H9 (cell line): ENCODE data around the gene CHD3. TPM values are rescaled to one million over a fixed set of nuclear protein-coding genes. Genes with fewer than 3 reads are reported as not detected.

ENCODE experiments used
- DNase-seq: peaks from one replicate; pipeline ENCODE4 v3.0.0-alpha.2; 2017
- H2AFZ ChIP-seq: one replicate; pipeline ENCODE4 v1.6.1; 2013; ENCODE audit warnings: mild to moderate bottlenecking, low read length, control low read depth, moderate library complexity
- H2AK5ac ChIP-seq: 2 replicates; pipeline ENCODE4 v1.6.1; 2013; ENCODE audit warnings: low read length, control low read depth, mixed read lengths; ENCODE audit not compliant: insufficient read length
- H2BK120ac ChIP-seq: one replicate; pipeline ENCODE4 v1.6.1; 2013; ENCODE audit warnings: low read depth, mild to moderate bottlenecking, low read length, control low read depth, inconsistent platforms; ENCODE audit not compliant: poor library complexity, severe bottlenecking
- H2BK12ac ChIP-seq: 2 replicates; pipeline ENCODE4 v1.6.1; 2013; ENCODE audit warnings: low read length, control low read depth, mixed read lengths, low read depth; ENCODE audit not compliant: insufficient read length
- H2BK15ac ChIP-seq: 2 replicates; pipeline ENCODE4 v1.6.1; 2013; ENCODE audit warnings: low read depth, low read length, control low read depth
- H2BK20ac ChIP-seq: one replicate; pipeline ENCODE4 v1.6.1; 2013; ENCODE audit warnings: low read depth, mild to moderate bottlenecking, low read length, control low read depth, inconsistent platforms; ENCODE audit not compliant: poor library complexity, severe bottlenecking
- H2BK5ac ChIP-seq: 2 replicates; pipeline ENCODE4 v1.6.1; 2013; ENCODE audit warnings: low read length, control low read depth, mixed read lengths; ENCODE audit not compliant: insufficient read length
- H3K14ac ChIP-seq: 2 replicates; pipeline ENCODE4 v1.6.1; 2013; ENCODE audit warnings: low read length, control low read depth; ENCODE audit not compliant: insufficient read depth
- H3K18ac ChIP-seq: 2 replicates; pipeline ENCODE4 v1.6.1; 2013; ENCODE audit warnings: low read depth, mild to moderate bottlenecking, mixed read lengths, low read length, control low read depth; ENCODE audit not compliant: insufficient read length
- H3K23ac ChIP-seq: 2 replicates; pipeline ENCODE4 v1.6.1; 2013; ENCODE audit warnings: low read length, control low read depth, mixed read lengths, low read depth; ENCODE audit not compliant: insufficient read length
- H3K23me2 ChIP-seq: 2 replicates; pipeline ENCODE4 v1.6.1; 2013; ENCODE audit warnings: low read depth, mild to moderate bottlenecking, mixed read lengths, low read length, control low read depth; ENCODE audit not compliant: insufficient read length, poor library complexity, severe bottlenecking
- H3K27ac ChIP-seq: 2 replicates; pipeline ENCODE4 v1.5.1; 2013; ENCODE audit warnings: low read length, control low read depth, mixed read lengths, low read depth; ENCODE audit not compliant: insufficient read length
- H3K27me3 ChIP-seq: 2 replicates; pipeline ENCODE4 v1.6.1; 2013; ENCODE audit warnings: low read length, control low read depth, inconsistent platforms; ENCODE audit not compliant: insufficient read depth
- H3K4ac ChIP-seq: 2 replicates; pipeline ENCODE4 v1.6.1; 2013; ENCODE audit warnings: low read depth, mild to moderate bottlenecking, control low read depth, inconsistent platforms, low read length, moderate library complexity
- H3K4me1 ChIP-seq: 2 replicates; pipeline ENCODE4 v1.6.1; 2013; ENCODE audit warnings: low read length, control low read depth, inconsistent platforms; ENCODE audit not compliant: insufficient read depth
- H3K4me2 ChIP-seq: 2 replicates; pipeline ENCODE4 v1.6.1; 2013; ENCODE audit warnings: low read length, control low read depth, mixed read lengths; ENCODE audit not compliant: insufficient read length, insufficient read depth
- H3K56ac ChIP-seq: 2 replicates; pipeline ENCODE4 v1.6.1; 2013; ENCODE audit warnings: low read depth, mild to moderate bottlenecking, mixed read lengths, low read length, control low read depth; ENCODE audit not compliant: insufficient read length
- H3K79me1 ChIP-seq: 2 replicates; pipeline ENCODE4 v1.6.1; 2013; ENCODE audit warnings: low read depth, mild to moderate bottlenecking, moderate library complexity, low read length, control low read depth, inconsistent platforms; ENCODE audit not compliant: insufficient read depth, poor library complexity, severe bottlenecking
- H3K79me2 ChIP-seq: 2 replicates; pipeline ENCODE4 v1.6.1; 2013; ENCODE audit warnings: low read length, control low read depth, inconsistent platforms; ENCODE audit not compliant: insufficient read depth
- H3K9ac ChIP-seq: 2 replicates; pipeline ENCODE4 v1.6.1; 2013; ENCODE audit warnings: low read length, control low read depth, mixed read lengths; ENCODE audit not compliant: insufficient read length; ENCODE audit errors: extremely low read depth
- H3K9me3 ChIP-seq: one replicate; pipeline ENCODE4 v1.6.1; 2013; ENCODE audit warnings: low read depth, low read length, inconsistent platforms; ENCODE audit not compliant: control insufficient read depth
- H3T11ph ChIP-seq: one replicate; pipeline ENCODE4 v1.6.1; 2013; ENCODE audit warnings: mild to moderate bottlenecking, low read length, control low read depth, inconsistent platforms
- H4K20me1 ChIP-seq: one replicate; pipeline ENCODE4 v1.6.1; 2013; ENCODE audit not compliant: control insufficient read depth, insufficient read length, insufficient read depth
- H4K5ac ChIP-seq: 2 replicates; pipeline ENCODE4 v1.6.1; 2013; ENCODE audit warnings: low read depth, mild to moderate bottlenecking, mixed read lengths, low read length, control low read depth; ENCODE audit not compliant: insufficient read length
- H4K8ac ChIP-seq: replicated peaks from 2 replicates; pipeline ENCODE4 v1.6.1; 2013; ENCODE audit warnings: low read length, control low read depth, mixed read lengths, low read depth; ENCODE audit not compliant: insufficient read length
- H4K91ac ChIP-seq: 2 replicates; pipeline ENCODE4 v1.6.1; 2013; ENCODE audit warnings: low read depth, mild to moderate bottlenecking, moderate library complexity, mixed read lengths, low read length, control low read depth; ENCODE audit not compliant: insufficient read length
- H3K27ac Mint-ChIP-seq, 3 experiments: 2 replicates in 2 of 3; 3 replicates in 1 of 3; pipeline ENCODE4 v1.8.0; 2020 to 2021; ENCODE audit warnings: mixed read lengths in 3 of 3, mild to moderate bottlenecking in 1 of 3, moderate library complexity in 1 of 3
- H3K27me3 Mint-ChIP-seq: 2 replicates; pipeline ENCODE4 v1.8.0; 2021; ENCODE audit warnings: low read depth, mild to moderate bottlenecking, moderate library complexity, mixed read lengths
- H3K36me3 Mint-ChIP-seq, 3 experiments: 2 replicates in 2 of 3; 3 replicates in 1 of 3; pipeline ENCODE4 v1.8.0; 2020 to 2021; ENCODE audit warnings: low read depth in 3 of 3, mixed read lengths in 3 of 3; ENCODE audit not compliant: insufficient read depth in 1 of 3
- H3K4me1 Mint-ChIP-seq, 2 experiments: 2 replicates each; pipeline ENCODE4 v1.8.0; 2020; ENCODE audit warnings: mixed read lengths in 2 of 2
- H3K4me3 Mint-ChIP-seq, 2 experiments: 2 replicates in 1 of 2; 3 replicates in 1 of 2; pipeline ENCODE4 v1.8.0; 2020 to 2021; ENCODE audit warnings: mild to moderate bottlenecking in 2 of 2, mixed read lengths in 2 of 2, moderate library complexity in 1 of 2
- H3K9me3 Mint-ChIP-seq, 2 experiments: 2 replicates in 1 of 2; 3 replicates in 1 of 2; pipeline ENCODE4 v1.8.0; 2020; ENCODE audit warnings: mild to moderate bottlenecking in 2 of 2, mixed read lengths in 2 of 2, moderate library complexity in 1 of 2
- CTCF ChIP-seq: fragments of 200-600 bp; sonication (generic); conservative IDR thresholded peaks from 3 replicates; pipeline ENCODE4 v1.8.0; 2021; ENCODE audit warnings: antibody characterized with exemption, mild to moderate bottlenecking
- WGBS: extraction: QIAGEN DNeasy Blood & Tissue Kit; methylation state at CpG from one replicate; pipeline ENCODE4 v1.1.7; 2013; ENCODE audit warnings: missing lambda C conversion rate, low lambda C conversion rate, mixed read lengths; ENCODE audit not compliant: insufficient read length; ENCODE audit errors: extremely low coverage; 5-methylcytosine and 5-hydroxymethylcytosine counted together
- total RNA-seq: library from RNA; stranded (reverse); gene quantifications from 2 replicates; pipeline ENCODE4 v1.2.1, GENCODE V29; 2021

Gene CHD3
- total RNA-seq, 1 experiment from 2014 or later: 33.2 TPM

DNA sequence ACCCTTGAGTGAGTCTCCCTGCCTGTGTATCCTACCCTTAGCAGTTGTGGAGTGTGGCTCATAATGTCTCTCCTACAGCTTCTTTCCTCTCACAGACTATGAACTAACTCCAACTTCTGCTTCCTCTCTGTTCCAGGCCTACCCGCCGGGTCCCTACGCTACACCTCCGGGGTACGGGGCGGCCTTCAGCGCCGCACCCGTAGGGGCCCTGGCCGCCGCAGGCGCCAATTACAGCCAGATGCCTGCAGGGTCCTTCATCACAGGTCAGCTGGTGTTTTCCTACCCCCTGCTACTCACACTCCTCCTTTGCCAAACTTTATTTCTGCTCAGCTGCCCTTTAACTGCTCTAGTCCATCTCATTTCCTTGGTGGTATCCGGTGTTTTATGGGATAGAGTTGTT, 22.1 kb downstream of the CHD3 start:
- Histone ChIP-seq H2BK12ac (no peak overlapping the region), H2BK120ac (no peak overlapping the region), H3K9ac (no peak overlapping the region), H3K14ac (no peak overlapping the region), H4K8ac (no peak overlapping the region), H3K79me2 (no peaks in the 10 kb centered on the region), H2AFZ (no peak overlapping the region), H3K18ac (no peak overlapping the region), H3K27ac (no peak overlapping the region), H4K91ac (no peak overlapping the region), H2AK5ac (no peak overlapping the region), H3K79me1 (no peaks in the 10 kb centered on the region), H3K4me2 (no peak overlapping the region), H4K5ac (no peak overlapping the region), H3T11ph (no peak overlapping the region), H2BK15ac (no peak overlapping the region), H3K23ac (no peak overlapping the region), H3K4me1 (no peaks in the 10 kb centered on the region), H3K4ac (no peak overlapping the region), H3K56ac (no peak overlapping the region), H4K20me1 (no peaks in the 10 kb centered on the region), H3K27me3 (peaks cover 6% of the 10 kb centered on the region), H2BK5ac (no peak overlapping the region), H3K23me2 (peaks cover 7% of the 10 kb centered on the region), H3K9me3 (no peaks in the 10 kb centered on the region), H2BK20ac (no peak overlapping the region)
- Mint-ChIP-seq H3K9me3 (no peaks in the 10 kb centered on the region), H3K4me1 (peaks cover 8% of the 10 kb centered on the region in 2 experiments), H3K36me3 (peaks cover 0 to 36% (median 10%) of the 10 kb centered on the region in 3 experiments; a peak in 5 of 7 replicates), H3K4me3 (no peak overlapping the region), H3K27ac (no peak overlapping the region), H3K27me3 (peaks cover 17% of the 10 kb centered on the region)
- DNase-seq: no peak
- TF ChIP-seq CTCF: no peak
- no CpG with 5 or more reads among the region's 13 CpGs for WGBS
